ES-I3 (cell line): Measurements from ENCODE around the gene TROAP.
"Not testable (repeated sequence)": the region's sequence is repeated elsewhere in the genome, so short reads cannot be mapped to it uniquely, and the experiment has no call there.

ENCODE experiments used
- H3K36me3 ChIP-seq: 2 replicates; pipeline ENCODE4 v1.6.1; 2013; ENCODE audit warnings: mild to moderate bottlenecking, low read length, control low read depth, moderate library complexity; ENCODE audit not compliant: insufficient read depth
- H3K4me1 ChIP-seq: 2 replicates; pipeline ENCODE4 v1.6.1; 2013; ENCODE audit warnings: mild to moderate bottlenecking, control low read depth, low read length; ENCODE audit not compliant: insufficient read depth
- H3K9ac ChIP-seq: 2 replicates; pipeline ENCODE4 v1.6.1; 2013; ENCODE audit warnings: low read depth, mild to moderate bottlenecking, low read length, moderate library complexity
- H3K9me3 ChIP-seq: 2 replicates; pipeline ENCODE4 v1.6.1; 2013; ENCODE audit warnings: mild to moderate bottlenecking, low read length, moderate library complexity; ENCODE audit not compliant: control insufficient read depth, insufficient read depth

Gene TROAP

DNA sequence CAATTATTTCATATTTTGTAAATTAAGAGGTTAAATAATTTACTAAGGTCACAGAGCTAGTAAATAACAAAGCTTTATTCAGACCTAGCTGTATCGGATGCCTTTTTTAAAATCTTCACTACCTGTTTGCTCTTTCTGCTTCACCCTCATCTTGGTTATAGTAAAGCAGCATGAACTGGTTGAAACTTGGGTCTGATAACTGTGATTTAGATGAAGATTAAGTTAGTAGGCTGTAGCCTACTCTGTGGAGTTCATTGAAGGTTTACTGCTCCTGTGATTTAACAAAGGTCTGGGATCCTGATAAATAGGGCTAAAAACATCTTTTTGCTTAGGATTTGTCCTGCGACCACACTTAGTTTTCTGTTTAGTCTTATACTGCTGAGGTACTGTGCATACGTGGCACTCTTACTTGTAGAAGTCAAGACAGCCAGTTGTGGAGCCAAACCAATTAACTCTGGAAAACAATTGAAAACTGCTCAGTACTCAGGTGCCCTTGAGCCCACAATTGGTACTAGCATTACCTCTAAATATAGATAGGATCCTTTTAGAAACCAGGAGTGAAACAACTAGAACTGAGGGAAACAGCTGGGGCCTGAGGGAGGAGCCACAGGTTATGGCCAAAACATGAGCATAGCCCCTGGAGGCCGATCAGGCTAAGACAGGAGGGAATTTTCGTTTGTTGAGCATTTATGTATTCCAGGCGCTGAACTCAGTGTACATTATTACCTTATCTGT, 46.5 kb downstream of the TROAP start:
- H3K9ac ChIP-seq = no peak overlapping the region

DNA sequence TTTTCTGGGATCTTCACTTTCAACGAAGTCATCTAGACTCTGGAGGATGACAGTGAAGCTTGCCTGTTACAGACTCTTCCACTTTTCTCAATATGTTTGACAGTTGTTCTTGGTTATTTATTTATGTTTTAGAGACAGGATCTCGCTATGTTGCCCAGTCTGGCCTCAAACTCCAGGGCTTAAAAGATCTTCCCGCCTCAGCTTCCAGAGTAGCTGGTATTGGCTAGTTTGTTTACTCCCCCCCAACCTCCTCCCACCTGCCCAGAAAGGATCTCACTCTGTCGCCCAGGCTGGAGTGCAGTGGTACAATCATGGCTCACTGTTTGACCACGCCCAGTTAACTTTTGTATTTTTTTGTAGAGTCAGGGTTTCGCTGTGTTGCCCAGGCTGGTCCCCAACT, 47.5 kb downstream of the TROAP start:
- Histone ChIP-seq H3K4me1 (peaks cover 6% of the 10 kb centered on the region; the same call in 1 of the 2 replicates), H3K36me3 (no peaks in the 10 kb centered on the region), H3K9me3 (no peaks in the 10 kb centered on the region), H3K9ac (no peak overlapping the region)

More for the DNA sequence above, 46.5 kb downstream of the TROAP start:
- Histone ChIP-seq H3K9me3 (no peaks in the 10 kb centered on the region), H3K36me3 (no peaks in the 10 kb centered on the region), H3K4me1 (peaks cover 6% of the 10 kb centered on the region; the same call in 1 of the 2 replicates)

DNA sequence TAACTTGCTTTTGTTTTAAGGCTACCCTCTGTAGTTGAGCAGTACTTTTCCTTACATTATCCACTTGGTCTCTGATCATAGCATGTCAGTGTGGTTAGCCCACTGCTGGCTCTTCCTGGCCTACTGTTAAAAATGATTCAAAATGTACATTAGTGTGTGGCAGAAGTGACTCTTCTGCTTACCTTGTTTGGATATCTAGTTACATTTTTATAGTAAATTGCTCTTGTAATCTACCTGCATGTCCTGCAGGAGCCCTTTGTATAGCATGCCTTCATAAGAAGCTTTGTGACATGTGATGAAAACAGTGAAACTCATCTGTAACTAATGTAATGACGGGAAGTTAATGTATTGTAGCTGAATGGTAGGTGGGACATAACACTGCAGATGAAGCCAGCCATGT, 52.4 kb downstream of the TROAP start:
- H3K4me1 ChIP-seq = no peaks in the 10 kb centered on the region
- H3K9ac ChIP-seq = no peak overlapping the region
- H3K9me3 ChIP-seq = no peaks in the 10 kb centered on the region
- no peaks in the 10 kb centered on the region for H3K36me3 ChIP-seq

DNA sequence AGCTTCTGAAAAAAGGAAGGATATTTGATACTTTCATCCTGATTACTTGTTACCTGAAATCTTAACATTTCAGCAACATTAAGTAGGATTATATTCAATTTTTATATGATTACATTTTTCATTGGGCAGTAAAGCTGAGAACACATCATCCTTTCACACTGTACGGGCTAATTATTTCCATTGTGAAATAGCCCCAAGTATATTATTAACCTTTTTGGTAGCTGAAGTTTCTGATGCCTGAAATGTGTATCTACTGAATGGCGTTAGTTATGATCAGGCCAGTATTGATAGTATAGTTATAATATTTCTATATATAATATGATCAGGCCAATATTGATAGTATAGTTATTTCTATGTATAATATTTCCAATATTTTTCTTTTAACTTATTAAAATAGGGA, 54.3 kb downstream of the TROAP start:
- Histone ChIP-seq H3K36me3 (no peaks in the 10 kb centered on the region), H3K9me3 (no peaks in the 10 kb centered on the region), H3K4me1 (no peaks in the 10 kb centered on the region), H3K9ac (no peak overlapping the region)

DNA sequence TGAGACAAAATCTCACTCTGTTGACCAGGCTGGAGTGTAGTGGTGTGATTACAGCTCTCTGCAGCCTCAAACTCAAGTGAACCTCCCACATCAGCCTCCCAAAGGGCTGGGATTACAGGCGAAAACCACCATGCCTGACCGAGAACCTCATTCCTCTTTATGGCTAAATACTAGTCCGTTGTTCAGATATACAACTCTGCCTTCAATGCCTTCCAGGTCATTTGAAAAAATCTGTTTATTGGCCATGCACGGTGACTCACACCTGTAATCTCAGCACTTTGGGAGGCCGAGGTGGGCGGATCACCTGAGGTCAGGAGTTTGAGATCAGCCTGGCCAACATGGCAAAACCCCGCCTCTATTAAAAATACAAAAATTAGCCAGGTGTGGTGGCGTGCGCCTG, 57.1 kb downstream of the TROAP start:
- not testable (repeated sequence) for H3K36me3 ChIP-seq, H3K9me3 ChIP-seq, H3K4me1 ChIP-seq, H3K9ac ChIP-seq
